HepG2 (cell line): Measurements from ENCODE around the gene COL4A3. TPM values are rescaled to one million over a fixed set of nuclear protein-coding genes. Genes with fewer than 3 reads are reported as not detected.

Experiments
- ATAC-seq: fragments of 200-7000 bp; cut with Tn5 transposase; 3 replicates; pipeline ENCODE4 v1.9.1; 2020; ENCODE audit warnings: mild to moderate bottlenecking, moderate library complexity
- BruUV-seq: library from RNA; stranded (reverse); fragments of 400-500 nt; replicated peaks from 2 replicates; lab custom pipeline; 2021; lab: Mats Ljungman, UMichigan
- CTCF ChIA-PET: fragments of 300-600 bp; formaldehyde crosslinking; extraction: SDS; loops from one replicate; lab custom pipeline; 2021; ENCODE audit warnings: low total read pairs, inconsistent platforms, low intra/inter-chr PET ratio; lab: Yijun Ruan, JAX
- POLR2A ChIA-PET: fragments of 350-600 bp; sonication (Branson Sonifier 250); formaldehyde crosslinking; loops from one replicate; lab custom pipeline; 2020; ENCODE audit warnings: antibody characterized with exemption, inconsistent platforms; lab: Yijun Ruan, JAX
- DNase-seq: peaks from one replicate; pipeline ENCODE4 v3.0.0-alpha.2; 2015; ENCODE audit warnings: low spot score
- FAIRE-seq: peaks from 3 replicates; lab custom pipeline; 2011; peaks lifted over from hg19 to GRCh38; lab: Jason Lieb, UNC
- H2AFZ ChIP-seq: one replicate; pipeline ENCODE4 v1.6.1; 2011; ENCODE audit warnings: low read length, inconsistent platforms
- H3K27ac ChIP-seq: fragments of 300-600 bp; 3 replicates; pipeline ENCODE4 v1.8.0; 2011; ENCODE audit warnings: mixed run types, mild to moderate bottlenecking, mixed read lengths, low read length, inconsistent platforms; ENCODE audit not compliant: insufficient read depth; ENCODE audit errors: extremely low read length
- H3K27me3 ChIP-seq, 2 experiments: fragments of 200-600 bp in 1 of 2; 2 replicates in 1 of 2; 3 replicates in 1 of 2; pipeline versions ENCODE4 v1.6.0 to v1.8.0; 2011; ENCODE audit warnings: low read length in 2 of 2, mild to moderate bottlenecking in 2 of 2, moderate library complexity in 2 of 2, inconsistent platforms in 1 of 2; ENCODE audit not compliant: insufficient read depth in 2 of 2, control insufficient read depth in 1 of 2
- H3K36me3 ChIP-seq, 2 experiments: fragments of 200-600 bp in 1 of 2; replicated peaks in 1 of 2; 2 replicates in 1 of 2; 3 replicates in 1 of 2; pipeline versions ENCODE4 v1.5.1 to v1.8.0; 2011; ENCODE audit warnings: low read length in 2 of 2, inconsistent platforms in 1 of 2; ENCODE audit not compliant: insufficient read depth in 2 of 2, control insufficient read depth in 1 of 2
- H3K4me1 ChIP-seq: 2 replicates; pipeline ENCODE4 v1.5.1; 2012; ENCODE audit warnings: low read length, inconsistent platforms; ENCODE audit not compliant: insufficient read depth
- H3K4me2 ChIP-seq: 2 replicates; pipeline ENCODE4 v1.6.0; 2011; ENCODE audit warnings: low read depth, low read length, inconsistent platforms
- H3K4me3 ChIP-seq, 3 experiments: fragments of 200-600 bp in 1 of 3; sonication (generic), shearing (Covaris generic) in 1 of 3; replicated peaks in 1 of 3; 2 replicates each; pipeline ENCODE4 v1.5.1; 2011 to 2016; ENCODE audit warnings: low read length in 3 of 3, inconsistent platforms in 2 of 3, low read depth in 2 of 3, mild to moderate bottlenecking in 2 of 3, control low read depth in 1 of 3, mixed read lengths in 1 of 3; ENCODE audit not compliant: insufficient read depth in 1 of 3
- H3K79me2 ChIP-seq: one replicate; pipeline ENCODE4 v1.6.1; 2011; ENCODE audit warnings: low read length, inconsistent platforms; ENCODE audit not compliant: insufficient read depth
- H3K9ac ChIP-seq: 2 replicates; pipeline ENCODE4 v1.6.0; 2011; ENCODE audit warnings: mild to moderate bottlenecking, low read depth, low read length, inconsistent platforms; ENCODE audit not compliant: insufficient read depth
- H3K9me3 ChIP-seq: 2 replicates; pipeline ENCODE4 v1.5.1; 2012; ENCODE audit warnings: mild to moderate bottlenecking, low read length
- H4K20me1 ChIP-seq: 2 replicates; pipeline ENCODE4 v1.6.0; 2011; ENCODE audit warnings: inconsistent platforms, mild to moderate bottlenecking, low read length, moderate library complexity; ENCODE audit not compliant: insufficient read depth
- BRCA1 ChIP-seq: sonication (generic); formaldehyde crosslinking; IDR thresholded peaks from 2 replicates; pipeline ENCODE4 v1.4.0; 2020; ENCODE audit warnings: missing genetic modification reagents
- CHD2 ChIP-seq: IDR thresholded peaks from 2 replicates; pipeline ENCODE4 v1.6.1; 2011; ENCODE audit warnings: low read depth, low read length, improper control_type of control experiment
- FOXO1 ChIP-seq: sonication (generic); formaldehyde crosslinking; IDR thresholded peaks from 2 replicates; pipeline ENCODE4 v1.4.0; 2020; ENCODE audit warnings: missing genetic modification reagents
- KDM3A ChIP-seq: IDR thresholded peaks from 2 replicates; pipeline ENCODE4 v1.6.1; 2018; ENCODE audit warnings: low read depth, missing compliant biosample characterization
- MBNL3 ChIP-seq: fragments of 250-450 bp; sonication (Bioruptor Pico); conservative IDR thresholded peaks from 2 replicates; pipeline ENCODE4 v1.8.0; 2022; ENCODE audit warnings: mild to moderate bottlenecking, inconsistent platforms
- MED8 ChIP-seq: sonication (generic); formaldehyde crosslinking; IDR thresholded peaks from 2 replicates; pipeline ENCODE4 v1.8.1; 2023; ENCODE audit warnings: mild to moderate bottlenecking, missing genetic modification reagents; ENCODE audit not compliant: insufficient replicate concordance
- NFE2L1 ChIP-seq: sonication (generic); formaldehyde crosslinking; IDR thresholded peaks from 2 replicates; pipeline ENCODE4 v1.4.0; 2020; ENCODE audit warnings: missing genetic modification reagents, mild to moderate bottlenecking, borderline replicate concordance
- PCBP2 ChIP-seq: fragments of 200-400 bp; formaldehyde crosslinking; optimal IDR thresholded peaks from 2 replicates; pipeline ENCODE3; 2018; ENCODE audit warnings: low read length, low read depth; ENCODE audit not compliant: poor library complexity, severe bottlenecking
- PTBP1 ChIP-seq: fragments of 200-400 bp; formaldehyde crosslinking; IDR thresholded peaks from 2 replicates; pipeline ENCODE4 v1.6.1; 2018; ENCODE audit warnings: low read length, low read depth; ENCODE audit not compliant: poor library complexity, severe bottlenecking
- ZFP41 ChIP-seq: sonication (generic); formaldehyde crosslinking; IDR thresholded peaks from 2 replicates; pipeline ENCODE4 v1.4.0; 2020; ENCODE audit warnings: mild to moderate bottlenecking, missing genetic modification reagents, borderline replicate concordance
- ZFP82 ChIP-seq: sonication (generic); formaldehyde crosslinking; IDR thresholded peaks from 2 replicates; pipeline ENCODE4 v1.5.1; 2020; ENCODE audit warnings: mild to moderate bottlenecking, missing genetic modification reagents, borderline replicate concordance
- ZFX ChIP-seq: sonication (generic); formaldehyde crosslinking; IDR thresholded peaks from 2 replicates; pipeline ENCODE4 v1.4.0; 2020; ENCODE audit warnings: mild to moderate bottlenecking, low read depth, missing genetic modification reagents, moderate library complexity
- ZNF253 ChIP-seq: sonication (generic); formaldehyde crosslinking; IDR thresholded peaks from 2 replicates; pipeline ENCODE4 v1.8.0; 2022; ENCODE audit warnings: mild to moderate bottlenecking, missing genetic modification reagents, borderline replicate concordance
- ZNF589 ChIP-seq: sonication (generic); formaldehyde crosslinking; conservative IDR thresholded peaks from 2 replicates; pipeline ENCODE4 v1.8.0; 2022; ENCODE audit warnings: mild to moderate bottlenecking, moderate library complexity, missing genetic modification reagents
- ZNF780A ChIP-seq: sonication (generic); formaldehyde crosslinking; IDR thresholded peaks from 2 replicates; pipeline ENCODE4 v1.8.0; 2022; ENCODE audit warnings: mild to moderate bottlenecking, missing genetic modification reagents, moderate library complexity
- WGBS: methylation state at CpG from one replicate; pipeline ENCODE4 v1.1.6; 2017; ENCODE audit warnings: low lambda C conversion rate; 5-methylcytosine and 5-hydroxymethylcytosine counted together
- in situ Hi-C: cut with HindIII; loops from 2 replicates; pipeline ENCODE4 v1.10.0; 2017; ENCODE audit warnings: low pct_unique_long_range_greater_than_20kb; ENCODE audit not compliant: extremely low pct_ligation_motif_present
- intact Hi-C: fragments of 100-400 bp; cut with micrococcal nuclease; formaldehyde crosslinking; loops from one replicate; pipeline ENCODE4 v1.10.0; 2022; ENCODE audit not compliant: unreplicated experiment
- polyA plus RNA-seq, 8 experiments: library from polyadenylated mRNA; depleted of rRNA in 3 of 8; stranded (reverse) in 7 of 8; unstranded in 1 of 8; fragments of >200 nt; fragmentation: Illumina TruSeq in 4 of 8; extraction: Trizol in 4 of 8; gene quantifications; 2 replicates each; pipeline versions ENCODE4 v1.2.1 to v1.2.3, GENCODE V29; 2011 to 2016; ENCODE audit warnings: low read depth in 4 of 8, missing spikeins in 1 of 8, mixed read lengths in 1 of 8; ENCODE audit not compliant: insufficient read depth in 1 of 8
- total RNA-seq, 5 experiments: library from RNA; depleted of rRNA; stranded (reverse); fragments of >200 nt; fragmentation: Illumina TruSeq; extraction: Trizol; gene quantifications; 2 replicates each; pipeline ENCODE4 v1.2.3, GENCODE V29; 2016; ENCODE audit warnings: low read depth in 1 of 5
- TF ChIP-seq, protein P1 (sequence below): IDR thresholded peaks from 2 replicates; pipeline ENCODE4 v1.6.1; 2016; ENCODE audit warnings: missing compliant biosample characterization, missing genetic modification reagents, borderline replicate concordance
- TF ChIP-seq, protein P2 (sequence below): sonication (generic); formaldehyde crosslinking; IDR thresholded peaks from 2 replicates; pipeline ENCODE4 v1.4.0; 2020; ENCODE audit warnings: missing genetic modification reagents

The COL4A3 gene
- total and polyA plus RNA-seq, 2 of the 13 experiments (the other 11 are each of a cell fraction or from before 2014, with no cell fraction given): 0.02 TPM; not detected in 1

- in situ Hi-C loops (no loop called here), intact Hi-C loops (no loop called here)
- ATAC-seq (peak; percentile 43; the same call in 2 of the 3 replicates), DNase-seq (no peak), FAIRE-seq (no peak)
- no peaks in the 10 kb centered on the region for H4K20me1 ChIP-seq
- ChIA-PET POLR2A (no interaction called here), CTCF (no interaction called here)
- H3K9ac ChIP-seq: no peak overlapping the region
- no peaks in the 10 kb centered on the region for H3K4me1 ChIP-seq
- H3K27ac ChIP-seq: no peak overlapping the region
- 16% methylated on average over 6 of the region's 6 CpGs for WGBS
- no peaks in the 10 kb centered on the region for H3K9me3 ChIP-seq
- BruUV-seq: no TSS peak
- H3K4me3 ChIP-seq: no peak overlapping the region
- no peak overlapping the region for H2AFZ ChIP-seq
- H3K4me2 ChIP-seq: no peak overlapping the region
- TF ChIP-seq, protein P1, sequence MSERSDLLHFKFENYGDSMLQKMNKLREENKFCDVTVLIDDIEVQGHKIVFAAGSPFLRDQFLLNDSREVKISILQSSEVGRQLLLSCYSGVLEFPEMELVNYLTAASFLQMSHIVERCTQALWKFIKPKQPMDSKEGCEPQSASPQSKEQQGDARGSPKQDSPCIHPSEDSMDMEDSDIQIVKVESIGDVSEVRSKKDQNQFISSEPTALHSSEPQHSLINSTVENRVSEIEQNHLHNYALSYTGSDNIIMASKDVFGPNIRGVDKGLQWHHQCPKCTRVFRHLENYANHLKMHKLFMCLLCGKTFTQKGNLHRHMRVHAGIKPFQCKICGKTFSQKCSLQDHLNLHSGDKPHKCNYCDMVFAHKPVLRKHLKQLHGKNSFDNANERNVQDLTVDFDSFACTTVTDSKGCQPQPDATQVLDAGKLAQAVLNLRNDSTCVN (CRISPR knock-in tag): no peak
- TF ChIP-seq MBNL3 (CRISPR knock-in tag): no peak
- no peak for TF ChIP-seq KDM3A
- no peak for TF ChIP-seq ZFP41 (CRISPR knock-in tag)
- no peak for TF ChIP-seq MED8
- TF ChIP-seq ZFX: no peak
- TF ChIP-seq CHD2: no peak
- no peak for TF ChIP-seq PCBP2
- no peak for TF ChIP-seq FOXO1
- no peak for TF ChIP-seq ZNF780A (CRISPR knock-in tag)
- TF ChIP-seq, protein P2, sequence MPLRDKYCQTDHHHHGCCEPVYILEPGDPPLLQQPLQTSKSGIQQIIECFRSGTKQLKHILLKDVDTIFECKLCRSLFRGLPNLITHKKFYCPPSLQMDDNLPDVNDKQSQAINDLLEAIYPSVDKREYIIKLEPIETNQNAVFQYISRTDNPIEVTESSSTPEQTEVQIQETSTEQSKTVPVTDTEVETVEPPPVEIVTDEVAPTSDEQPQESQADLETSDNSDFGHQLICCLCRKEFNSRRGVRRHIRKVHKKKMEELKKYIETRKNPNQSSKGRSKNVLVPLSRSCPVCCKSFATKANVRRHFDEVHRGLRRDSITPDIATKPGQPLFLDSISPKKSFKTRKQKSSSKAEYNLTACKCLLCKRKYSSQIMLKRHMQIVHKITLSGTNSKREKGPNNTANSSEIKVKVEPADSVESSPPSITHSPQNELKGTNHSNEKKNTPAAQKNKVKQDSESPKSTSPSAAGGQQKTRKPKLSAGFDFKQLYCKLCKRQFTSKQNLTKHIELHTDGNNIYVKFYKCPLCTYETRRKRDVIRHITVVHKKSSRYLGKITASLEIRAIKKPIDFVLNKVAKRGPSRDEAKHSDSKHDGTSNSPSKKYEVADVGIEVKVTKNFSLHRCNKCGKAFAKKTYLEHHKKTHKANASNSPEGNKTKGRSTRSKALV (CRISPR knock-in tag): no peak
- TF ChIP-seq PTBP1: no peak
- no peak for TF ChIP-seq ZNF253 (CRISPR knock-in tag)
- TF ChIP-seq BRCA1 (CRISPR knock-in tag): no peak
- TF ChIP-seq ZFP82: no peak
- no peak for TF ChIP-seq ZNF589 (CRISPR knock-in tag)
- no peak for TF ChIP-seq NFE2L1
- H3K27me3 ChIP-seq: no peaks in the 10 kb centered on the region
- H3K79me2 ChIP-seq: no peaks in the 10 kb centered on the region
- no peaks in the 10 kb centered on the region for H3K36me3 ChIP-seq
These were observed 9.2 kb upstream of the COL4A3 start for GRCh38 chr2:227154986-227155774.
